ENCODE data around the gene PPL.

The PPL gene

DNA sequence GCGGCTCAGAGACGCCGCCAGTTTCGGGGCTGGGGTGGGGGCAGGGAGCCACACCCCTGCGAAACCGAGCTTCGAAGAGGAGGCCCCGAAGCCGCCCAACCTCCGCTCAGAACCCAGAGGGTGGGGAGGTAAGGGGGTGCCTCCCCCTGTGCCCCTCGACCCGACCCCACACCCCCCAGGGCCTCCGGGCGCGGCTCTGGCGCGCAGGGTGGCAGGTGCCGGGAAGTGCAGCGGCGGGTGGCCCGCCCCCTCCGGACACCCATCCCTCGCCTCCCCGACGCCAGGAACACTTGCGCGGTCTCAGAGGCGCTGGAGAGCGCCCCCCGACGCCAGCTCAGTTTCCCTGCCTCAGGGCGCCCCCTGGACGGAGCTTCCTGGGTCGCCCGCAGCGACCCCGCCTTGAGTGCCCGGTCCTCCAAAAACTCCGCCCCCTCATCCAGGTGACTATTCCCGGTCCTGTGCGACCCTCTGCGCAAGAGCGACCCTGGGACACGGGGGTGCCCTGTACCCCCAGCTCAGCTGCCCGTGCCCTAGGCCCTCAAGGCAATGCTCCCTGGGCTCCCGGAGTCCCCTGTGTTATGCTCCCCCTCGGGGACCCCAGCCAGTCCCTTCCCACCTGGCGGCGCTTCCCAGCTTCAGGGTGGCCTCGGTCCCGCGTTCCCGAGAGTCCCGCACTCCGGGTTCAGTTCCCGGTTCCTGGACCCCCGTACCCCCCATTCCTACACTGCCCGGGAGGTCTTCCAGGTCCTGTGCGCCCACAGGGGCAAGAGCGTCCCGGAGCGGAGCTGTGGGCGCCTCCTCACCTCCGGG lies 562 bp downstream of the PPL start:
- H3K9me3 Mint-ChIP-seq = no peaks in the 10 kb centered on the region
- peak overlapping the region; percentile 72 to 83 (median 81) for H3K4me3 Mint-ChIP-seq
- H3K36me3 Mint-ChIP-seq (ENCODE audit: low read depth) = no peaks in the 10 kb centered on the region
- TF ChIP-seq, protein P1, sequence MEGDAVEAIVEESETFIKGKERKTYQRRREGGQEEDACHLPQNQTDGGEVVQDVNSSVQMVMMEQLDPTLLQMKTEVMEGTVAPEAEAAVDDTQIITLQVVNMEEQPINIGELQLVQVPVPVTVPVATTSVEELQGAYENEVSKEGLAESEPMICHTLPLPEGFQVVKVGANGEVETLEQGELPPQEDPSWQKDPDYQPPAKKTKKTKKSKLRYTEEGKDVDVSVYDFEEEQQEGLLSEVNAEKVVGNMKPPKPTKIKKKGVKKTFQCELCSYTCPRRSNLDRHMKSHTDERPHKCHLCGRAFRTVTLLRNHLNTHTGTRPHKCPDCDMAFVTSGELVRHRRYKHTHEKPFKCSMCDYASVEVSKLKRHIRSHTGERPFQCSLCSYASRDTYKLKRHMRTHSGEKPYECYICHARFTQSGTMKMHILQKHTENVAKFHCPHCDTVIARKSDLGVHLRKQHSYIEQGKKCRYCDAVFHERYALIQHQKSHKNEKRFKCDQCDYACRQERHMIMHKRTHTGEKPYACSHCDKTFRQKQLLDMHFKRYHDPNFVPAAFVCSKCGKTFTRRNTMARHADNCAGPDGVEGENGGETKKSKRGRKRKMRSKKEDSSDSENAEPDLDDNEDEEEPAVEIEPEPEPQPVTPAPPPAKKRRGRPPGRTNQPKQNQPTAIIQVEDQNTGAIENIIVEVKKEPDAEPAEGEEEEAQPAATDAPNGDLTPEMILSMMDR (IDR thresholded peaks at IDR 0.05; ENCODE audit: unreplicated experiment in 3 of 3) = peak; percentile 21 to 31 (median 29)
- H3K4me1 Mint-ChIP-seq = peaks cover 9% of the 10 kb centered on the region
- peaks cover 74% of the 10 kb centered on the region for H3K27me3 Mint-ChIP-seq (ENCODE audit: low read depth)
- H3K27ac Mint-ChIP-seq = peak overlapping the region in 1 of 3 experiments; percentile 64

DNA sequence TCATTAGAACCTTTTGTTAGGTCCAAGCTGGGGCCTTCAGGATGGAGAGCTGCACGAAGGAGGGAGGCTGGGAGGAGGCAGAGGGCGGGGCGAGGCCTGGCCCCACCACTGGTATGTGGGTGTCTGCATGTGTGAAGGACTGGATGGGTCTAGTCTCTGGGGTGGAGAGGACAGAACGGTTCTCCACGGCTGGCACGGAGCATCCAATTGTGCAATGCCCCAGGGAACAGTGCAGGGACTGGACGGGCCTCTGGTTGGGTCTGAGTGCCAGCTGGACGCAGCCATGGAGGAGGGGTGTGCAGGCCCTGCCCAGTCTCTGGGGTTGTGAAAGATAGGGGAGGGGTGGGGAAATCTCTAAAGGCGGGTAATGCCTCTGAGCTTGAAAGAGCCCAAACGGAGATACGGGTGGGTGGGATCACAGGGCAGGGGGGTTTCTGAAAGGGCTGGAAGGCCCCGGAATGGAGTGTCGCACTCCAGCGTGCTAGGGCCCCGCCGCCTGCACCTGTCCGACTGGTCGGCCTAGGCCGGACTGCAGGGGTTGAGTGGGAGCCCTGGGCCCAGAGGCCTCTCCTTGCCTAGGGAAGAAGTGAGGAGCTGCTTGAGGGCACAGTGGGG lies 1.6 kb downstream of the PPL start:
- H3K27ac Mint-ChIP-seq = no peak overlapping the region
- no peaks in the 10 kb centered on the region for H3K9me3 Mint-ChIP-seq
- TF ChIP-seq, protein P1 (IDR thresholded peaks at IDR 0.05; ENCODE audit: unreplicated experiment in 3 of 3) = no peak
- no peaks in the 10 kb centered on the region for H3K36me3 Mint-ChIP-seq (ENCODE audit: low read depth)
- H3K27me3 Mint-ChIP-seq (ENCODE audit: low read depth) = peaks cover 71% of the 10 kb centered on the region
- peaks cover 4% of the 10 kb centered on the region for H3K4me1 Mint-ChIP-seq
- H3K4me3 Mint-ChIP-seq = peak overlapping the region in 2 of 3 experiments; percentile 63 to 70

DNA sequence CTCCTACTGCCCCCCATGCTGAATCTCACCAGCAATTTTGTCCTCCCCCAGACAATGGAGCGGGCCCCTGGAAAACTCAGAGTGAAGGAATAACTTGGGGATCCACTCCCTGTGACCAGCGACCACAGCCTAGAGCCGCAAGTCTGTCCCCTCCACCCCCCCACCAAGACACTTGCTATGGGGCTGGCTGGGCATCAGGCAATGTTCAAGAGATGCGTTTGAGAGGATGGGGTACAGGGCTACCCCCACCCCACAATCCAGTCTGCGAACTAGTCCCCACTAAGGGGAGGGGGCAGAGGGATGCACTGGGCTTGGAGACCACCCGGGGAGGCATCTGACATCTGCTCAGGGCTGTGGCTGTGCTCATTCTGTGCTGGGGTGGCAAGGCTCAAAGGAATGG lies 2.4 kb downstream of the PPL start:
- Mint-ChIP-seq H3K9me3 (no peaks in the 10 kb centered on the region), H3K27ac (no peak overlapping the region), H3K36me3 (ENCODE audit: low read depth) (no peaks in the 10 kb centered on the region), H3K4me1 (peaks cover 4% of the 10 kb centered on the region), H3K27me3 (ENCODE audit: low read depth) (peaks cover 69% of the 10 kb centered on the region), H3K4me3 (peak overlapping the region in 2 of 3 experiments; percentile 32 to 70)
- TF ChIP-seq, protein P1 (IDR thresholded peaks at IDR 0.05; ENCODE audit: unreplicated experiment in 3 of 3) = no peak

DNA sequence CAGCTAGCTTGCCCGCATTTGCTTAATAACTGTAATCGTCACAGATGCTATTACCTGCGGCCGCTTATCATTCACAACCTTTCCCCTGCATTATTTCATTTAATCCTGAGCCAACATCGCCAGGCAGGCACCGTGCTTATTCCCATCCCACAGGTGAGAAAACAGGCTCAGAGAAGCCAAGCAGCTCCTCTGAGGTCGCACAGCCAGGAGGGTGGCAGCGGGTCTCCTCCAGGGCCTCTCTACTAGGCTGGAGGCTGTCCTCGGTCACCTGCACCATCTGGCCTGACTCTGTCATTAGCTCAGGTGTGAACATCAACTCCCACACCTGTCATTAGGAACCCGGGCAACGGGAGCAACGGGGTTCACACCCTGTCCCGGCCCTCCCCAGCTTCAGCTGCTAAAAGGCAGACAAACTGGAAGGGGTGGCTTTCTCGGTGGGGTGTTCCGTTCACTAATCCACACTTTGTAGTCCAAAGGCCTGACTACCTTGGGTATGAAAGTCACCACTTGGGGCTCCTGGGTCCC lies 3.0 kb downstream of the PPL start:
- H3K4me1 Mint-ChIP-seq = peaks cover 4% of the 10 kb centered on the region
- H3K27me3 Mint-ChIP-seq (ENCODE audit: low read depth) = peaks cover 71% of the 10 kb centered on the region
- H3K9me3 Mint-ChIP-seq = peaks cover 5% of the 10 kb centered on the region
- H3K27ac Mint-ChIP-seq = no peak overlapping the region
- H3K36me3 Mint-ChIP-seq (ENCODE audit: low read depth) = peaks cover 4% of the 10 kb centered on the region
- H3K4me3 Mint-ChIP-seq = peak overlapping the region in 1 of 3 experiments; percentile 4
- TF ChIP-seq, protein P1 (IDR thresholded peaks at IDR 0.05; ENCODE audit: unreplicated experiment in 3 of 3) = no peak

DNA sequence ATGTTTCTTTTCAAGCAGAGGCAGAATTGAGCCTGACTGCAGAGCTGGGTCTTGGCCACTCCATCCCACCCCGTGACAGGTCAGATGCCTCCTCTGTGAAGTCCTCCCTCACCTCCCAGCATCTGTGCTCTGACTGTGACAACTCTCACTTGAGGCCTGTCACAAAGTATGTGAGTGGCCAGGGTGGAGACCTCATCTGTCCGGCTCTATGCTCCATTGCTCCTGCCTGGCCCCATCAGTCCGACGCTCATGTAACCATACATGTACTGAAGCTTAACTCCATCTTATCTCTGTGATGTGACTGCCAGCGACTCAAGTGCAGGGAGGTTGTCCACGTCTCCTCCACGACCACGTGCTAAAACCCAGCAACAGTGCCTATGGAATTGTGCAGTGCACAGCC lies 3.5 kb downstream of the PPL start:
- Mint-ChIP-seq H3K36me3 (ENCODE audit: low read depth) (peaks cover 4% of the 10 kb centered on the region), H3K27me3 (ENCODE audit: low read depth) (peaks cover 66% of the 10 kb centered on the region), H3K27ac (peak overlapping the region in 1 of 3 experiments; percentile 7), H3K9me3 (peaks cover 6% of the 10 kb centered on the region), H3K4me3 (no peak overlapping the region), H3K4me1 (peaks cover 4% of the 10 kb centered on the region)
- TF ChIP-seq, protein P1 (IDR thresholded peaks at IDR 0.05; ENCODE audit: unreplicated experiment in 3 of 3) = no peak

All from nephron (organoid).